GM12892 (cell line): ENCODE results near the gene SYNGAP1.

Experiments used
- POLR2A ChIP-seq: IDR thresholded peaks from 2 replicates; pipeline ENCODE4 v1.6.1; 2011; ENCODE audit warnings: low read depth, low read length, control low read depth
- POLR2AphosphoS5 ChIP-seq: IDR thresholded peaks from 2 replicates; pipeline ENCODE4 v1.6.1; 2011; ENCODE audit warnings: low read depth, low read length, control low read depth

- TF ChIP-seq POLR2A (no peak), POLR2AphosphoS5 (no peak)
Measured at GRCh38 chr6:33433001-33433543, 13.2 kb downstream of the SYNGAP1 start.
